PC-3 (cell line): Measurements from ENCODE around the gene FXYD5.

Experiments used
- CTCF ChIP-seq: fragments of 300-600 bp; sonication (generic); conservative IDR thresholded peaks from 2 replicates; pipeline ENCODE4 v1.5.1; 2017; ENCODE audit warnings: antibody characterized with exemption, low read depth, mild to moderate bottlenecking, low read length
- EZH2 ChIP-seq: fragments of 300-600 bp; sonication (generic); IDR thresholded peaks from one replicate; pipeline ENCODE4 v1.6.1; 2017; ENCODE audit warnings: antibody characterized with exemption, mild to moderate bottlenecking, low read length; ENCODE audit not compliant: unreplicated experiment
- EZH2phosphoT487 ChIP-seq: fragments of 300-600 bp; sonication (generic); IDR thresholded peaks from 2 replicates; pipeline ENCODE4 v1.6.1; 2018; ENCODE audit warnings: mild to moderate bottlenecking, antibody characterized with exemption, low read length, borderline replicate concordance

DNA sequence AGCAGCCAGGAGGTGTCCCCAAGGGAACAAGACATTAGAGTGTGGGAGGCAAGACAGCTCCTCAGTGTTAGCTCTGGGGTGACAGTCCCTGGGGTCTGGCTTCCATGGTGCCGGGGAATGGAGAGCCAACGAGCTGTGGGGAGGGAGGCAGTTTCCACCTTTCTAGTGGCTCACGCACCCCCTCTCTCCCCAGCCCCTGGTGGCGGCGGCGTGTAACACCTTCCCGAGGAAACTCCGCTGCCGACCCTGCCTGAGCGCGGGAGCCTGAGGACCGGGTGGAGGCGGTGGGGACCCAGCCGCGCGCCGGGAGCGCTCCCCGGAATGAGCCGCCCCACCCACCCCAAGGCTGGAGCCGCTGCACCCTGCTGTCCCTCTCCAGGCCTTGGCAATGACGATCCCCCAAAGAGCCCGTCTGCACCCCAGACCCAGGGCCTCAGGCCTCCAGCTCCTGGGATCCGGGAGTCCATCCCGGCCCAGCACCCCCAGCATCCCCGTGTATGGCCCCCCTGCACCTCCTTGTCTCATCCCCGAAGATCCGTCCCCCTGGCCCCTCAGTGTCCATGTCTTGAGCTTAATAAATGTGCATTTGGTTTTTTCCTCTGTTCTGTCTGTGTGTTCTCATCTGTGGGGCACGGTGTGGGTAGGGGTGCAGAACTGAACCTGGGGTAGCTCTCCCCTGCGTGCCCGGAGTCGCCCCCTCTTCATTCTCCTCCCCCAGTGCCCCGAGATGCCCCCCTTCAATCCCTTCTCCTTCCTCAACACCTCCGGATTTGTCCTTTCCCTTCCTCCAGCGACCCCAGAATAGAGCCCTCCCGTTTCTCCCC, 622 bp upstream of the FXYD5 start:
- TF ChIP-seq CTCF = peak; percentile 54
- TF ChIP-seq EZH2phosphoT487 = no peak
- no peak for TF ChIP-seq EZH2
